WTC11 (cell line): ENCODE results near the gene ACRBP.

Experiments used
- AFF4 ChIP-seq: sonication (generic); formaldehyde crosslinking; IDR thresholded peaks from 2 replicates; pipeline ENCODE4 v1.8.1; 2023; ENCODE audit warnings: mild to moderate bottlenecking, missing genetic modification reagents, borderline replicate concordance
- CREB1 ChIP-seq: sonication (generic); formaldehyde crosslinking; IDR thresholded peaks from 2 replicates; pipeline ENCODE4 v1.8.0; 2023; ENCODE audit warnings: mild to moderate bottlenecking, missing genetic modification reagents
- CTCF ChIP-seq: fragments of 200-600 bp; IDR thresholded peaks from 2 replicates; pipeline ENCODE4 v1.8.0; 2022; ENCODE audit warnings: antibody characterized with exemption
- E2F1 ChIP-seq: sonication (generic); formaldehyde crosslinking; IDR thresholded peaks from 2 replicates; pipeline ENCODE4 v1.8.0; 2022; ENCODE audit warnings: mild to moderate bottlenecking, missing genetic modification reagents
- ETV6 ChIP-seq: sonication (generic); formaldehyde crosslinking; IDR thresholded peaks from 2 replicates; pipeline ENCODE4 v1.8.1; 2022; ENCODE audit warnings: mild to moderate bottlenecking, missing genetic modification reagents
- IRF2 ChIP-seq: sonication (generic); formaldehyde crosslinking; IDR thresholded peaks from 2 replicates; pipeline ENCODE4 v1.8.0; 2022; ENCODE audit warnings: low read depth, missing genetic modification reagents, borderline replicate concordance
- NFE2L1 ChIP-seq: sonication (generic); formaldehyde crosslinking; IDR thresholded peaks from 2 replicates; pipeline ENCODE4 v1.8.1; 2023; ENCODE audit warnings: missing genetic modification reagents
- NR2C2 ChIP-seq: sonication (generic); formaldehyde crosslinking; IDR thresholded peaks from 2 replicates; pipeline ENCODE4 v1.8.0; 2022; ENCODE audit warnings: mild to moderate bottlenecking, missing genetic modification reagents
- PREB ChIP-seq: sonication (generic); formaldehyde crosslinking; IDR thresholded peaks from 2 replicates; pipeline ENCODE4 v1.8.1; 2022; ENCODE audit warnings: mild to moderate bottlenecking, missing genetic modification reagents, moderate library complexity, borderline replicate concordance
- SP1 ChIP-seq: sonication (generic); formaldehyde crosslinking; conservative IDR thresholded peaks from 2 replicates; pipeline ENCODE4 v1.8.1; 2022; ENCODE audit warnings: missing genetic modification reagents
- TEAD4 ChIP-seq: sonication (generic); formaldehyde crosslinking; IDR thresholded peaks from 2 replicates; pipeline ENCODE4 v1.8.0; 2022; ENCODE audit warnings: mild to moderate bottlenecking, missing genetic modification reagents

- TF ChIP-seq ETV6 (no peak), CTCF (no peak), PREB (CRISPR knock-in tag) (no peak), TEAD4 (CRISPR knock-in tag) (no peak), NR2C2 (CRISPR knock-in tag) (no peak), NFE2L1 (CRISPR knock-in tag) (no peak), CREB1 (CRISPR knock-in tag) (no peak), IRF2 (no peak), AFF4 (CRISPR knock-in tag) (no peak), SP1 (CRISPR knock-in tag) (no peak), E2F1 (CRISPR knock-in tag) (no peak)
These were observed 40.7 kb downstream of the ACRBP start for GRCh38 chr12:6606331-6607131.
